G401.6 (cell line): ENCODE data around the gene CMTM2.

Experiments
- FAIRE-seq: peaks from 2 replicates; lab custom pipeline; 2012; peaks lifted over from hg19 to GRCh38; lab: Jason Lieb, UNC

The CMTM2 gene

DNA sequence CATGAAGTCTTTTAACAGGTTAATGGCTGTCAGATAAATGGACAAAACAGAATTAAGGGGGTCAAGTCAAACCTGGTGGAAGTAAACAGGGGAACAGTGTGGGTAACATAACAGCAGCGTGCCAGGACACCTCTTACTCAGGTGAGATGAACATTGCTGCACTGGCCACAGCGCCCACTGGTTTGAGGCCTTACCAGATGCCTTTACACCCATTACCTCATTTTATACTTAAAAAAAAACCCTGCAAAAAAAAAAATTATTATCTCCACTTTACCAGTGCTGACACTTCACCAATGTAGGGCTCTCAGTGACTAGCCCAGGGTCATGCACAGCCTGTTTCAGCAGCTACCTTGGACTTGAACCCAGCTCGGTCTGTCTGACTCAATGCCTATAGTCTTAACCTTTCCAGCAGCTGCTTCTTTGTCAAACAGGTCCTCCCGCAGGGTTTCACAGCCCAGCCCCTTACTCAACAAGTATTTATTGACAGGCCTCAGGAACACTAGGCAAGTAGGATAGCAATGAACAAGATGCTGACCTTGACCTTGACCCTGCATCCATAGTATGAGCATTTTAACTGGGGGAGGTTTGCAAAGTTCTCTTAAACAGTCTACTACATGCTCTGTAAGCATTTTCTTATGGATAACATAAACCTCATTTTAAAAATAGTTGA is 55.4 kb downstream of the CMTM2 start:
- no peak for FAIRE-seq

DNA sequence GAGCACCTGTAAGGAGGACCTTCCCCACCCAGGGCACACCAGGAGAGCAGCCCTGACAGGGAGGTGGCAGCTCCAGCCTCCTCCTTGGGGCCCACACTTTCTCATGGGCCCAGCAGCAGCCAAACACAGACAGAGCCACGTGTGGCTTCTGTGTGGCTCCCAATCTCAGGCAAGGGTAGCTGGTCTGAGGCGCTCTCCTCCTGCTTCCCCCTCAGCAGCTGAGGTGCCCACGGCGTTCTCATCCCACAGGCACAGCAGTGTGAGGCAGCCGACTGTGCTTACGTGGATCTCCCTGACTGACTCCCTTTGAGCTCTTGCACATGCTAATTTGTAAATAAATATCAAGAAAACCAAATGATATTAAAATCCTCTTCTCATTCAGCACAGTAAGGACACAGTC is 56.1 kb downstream of the CMTM2 start:
- FAIRE-seq, result no peak

DNA sequence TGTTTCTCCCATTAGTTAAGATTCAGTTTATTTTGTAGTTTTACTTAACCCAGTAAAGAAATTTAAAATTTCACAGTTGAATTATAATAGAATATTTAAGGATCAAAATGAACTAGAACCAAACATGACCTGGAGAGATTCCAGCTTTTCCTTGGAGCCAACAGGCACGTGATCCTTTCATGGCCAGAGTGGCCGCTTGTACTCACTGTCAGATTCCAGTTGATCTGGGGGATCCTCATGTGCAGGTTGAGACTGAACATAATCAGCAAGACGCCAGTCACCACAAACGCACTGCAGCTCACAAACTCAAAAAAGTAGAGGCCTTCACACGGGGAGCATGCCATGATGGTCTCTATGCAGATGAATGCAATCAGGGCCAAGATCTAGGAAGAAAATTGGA is 56.9 kb downstream of the CMTM2 start:
- no peak for FAIRE-seq

DNA sequence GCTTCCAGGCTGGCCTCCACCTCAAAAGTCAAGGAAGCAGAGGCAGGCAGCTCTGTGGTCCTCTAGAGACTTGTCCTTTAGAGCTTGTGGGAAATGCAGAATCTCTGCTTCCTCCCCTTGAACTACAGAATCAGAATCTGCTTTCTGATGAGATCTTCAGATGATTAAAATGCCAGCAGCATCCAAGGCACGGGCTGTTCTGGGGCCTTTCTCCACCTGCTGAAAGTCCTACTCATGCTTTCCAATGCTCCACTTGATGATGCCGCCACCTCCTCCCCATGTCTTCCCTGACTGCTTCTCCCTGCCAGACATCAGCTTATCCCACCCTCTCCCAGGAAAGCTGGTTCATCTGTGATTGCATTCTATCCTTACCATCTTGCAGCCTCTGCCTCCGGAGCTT is 58.5 kb downstream of the CMTM2 start:
- FAIRE-seq, result no peak
